Kidney epithelial cell (primary cell): Measurements from ENCODE around the gene GRM8. TPM values are rescaled to one million over a fixed set of nuclear protein-coding genes. Genes with fewer than 3 reads are reported as not detected.

Experiments used
- DNase-seq: peaks from one replicate; pipeline ENCODE4 v3.0.0-alpha.2; 2010; ENCODE audit warnings: low read depth
- H3K27me3 ChIP-seq: 2 replicates; pipeline ENCODE4 v1.6.0; 2011; ENCODE audit warnings: low read length; ENCODE audit not compliant: control insufficient read depth, insufficient read depth
- H3K36me3 ChIP-seq: 2 replicates; pipeline ENCODE4 v1.5.1; 2011; ENCODE audit warnings: low read length; ENCODE audit not compliant: control insufficient read depth, insufficient read depth
- H3K4me3 ChIP-seq: 2 replicates; pipeline ENCODE4 v1.5.1; 2011; ENCODE audit warnings: low read depth, mild to moderate bottlenecking, control low read depth, low read length
- total RNA-seq: library from RNA; depleted of rRNA; stranded (reverse); fragments of >200 nt; gene quantifications from 2 replicates; pipeline ENCODE4 v1.2.3, GENCODE V29; 2015
- TF ChIP-seq, protein P1 (sequence below): IDR thresholded peaks from 2 replicates; pipeline ENCODE4 v1.5.1; 2011; ENCODE audit warnings: mild to moderate bottlenecking, moderate library complexity, low read length, control low read depth, inconsistent platforms; ENCODE audit not compliant: insufficient read depth, poor library complexity, severe bottlenecking

GRM8 gene
- total RNA-seq, 1 donor from 2014 or later, result 0.17 TPM

DNA sequence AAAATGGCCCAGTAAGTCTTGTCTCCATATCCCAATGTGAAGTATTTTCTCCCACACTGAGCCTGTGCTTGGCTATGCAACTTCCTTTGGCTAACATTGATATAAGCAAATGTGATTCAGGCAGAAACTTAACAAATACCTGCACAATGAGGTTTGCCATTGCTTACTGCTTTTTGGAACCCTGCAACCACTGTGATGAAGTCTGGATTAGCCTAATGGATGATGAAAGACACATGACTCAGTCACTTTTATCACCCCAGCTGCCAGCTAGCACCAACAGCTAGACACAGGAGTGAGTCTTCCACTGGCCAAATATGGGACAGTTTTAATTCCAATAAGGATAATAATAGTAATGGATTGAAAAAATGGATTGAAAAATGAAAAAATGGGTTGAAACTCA, 854.5 kb downstream of the GRM8 start:
- H3K27me3 ChIP-seq, result no peaks in the 10 kb centered on the region
- H3K36me3 ChIP-seq, result no peaks in the 10 kb centered on the region
- TF ChIP-seq, protein P1, sequence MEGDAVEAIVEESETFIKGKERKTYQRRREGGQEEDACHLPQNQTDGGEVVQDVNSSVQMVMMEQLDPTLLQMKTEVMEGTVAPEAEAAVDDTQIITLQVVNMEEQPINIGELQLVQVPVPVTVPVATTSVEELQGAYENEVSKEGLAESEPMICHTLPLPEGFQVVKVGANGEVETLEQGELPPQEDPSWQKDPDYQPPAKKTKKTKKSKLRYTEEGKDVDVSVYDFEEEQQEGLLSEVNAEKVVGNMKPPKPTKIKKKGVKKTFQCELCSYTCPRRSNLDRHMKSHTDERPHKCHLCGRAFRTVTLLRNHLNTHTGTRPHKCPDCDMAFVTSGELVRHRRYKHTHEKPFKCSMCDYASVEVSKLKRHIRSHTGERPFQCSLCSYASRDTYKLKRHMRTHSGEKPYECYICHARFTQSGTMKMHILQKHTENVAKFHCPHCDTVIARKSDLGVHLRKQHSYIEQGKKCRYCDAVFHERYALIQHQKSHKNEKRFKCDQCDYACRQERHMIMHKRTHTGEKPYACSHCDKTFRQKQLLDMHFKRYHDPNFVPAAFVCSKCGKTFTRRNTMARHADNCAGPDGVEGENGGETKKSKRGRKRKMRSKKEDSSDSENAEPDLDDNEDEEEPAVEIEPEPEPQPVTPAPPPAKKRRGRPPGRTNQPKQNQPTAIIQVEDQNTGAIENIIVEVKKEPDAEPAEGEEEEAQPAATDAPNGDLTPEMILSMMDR, result no peak
- no peak for DNase-seq
- no peak overlapping the region for H3K4me3 ChIP-seq

DNA sequence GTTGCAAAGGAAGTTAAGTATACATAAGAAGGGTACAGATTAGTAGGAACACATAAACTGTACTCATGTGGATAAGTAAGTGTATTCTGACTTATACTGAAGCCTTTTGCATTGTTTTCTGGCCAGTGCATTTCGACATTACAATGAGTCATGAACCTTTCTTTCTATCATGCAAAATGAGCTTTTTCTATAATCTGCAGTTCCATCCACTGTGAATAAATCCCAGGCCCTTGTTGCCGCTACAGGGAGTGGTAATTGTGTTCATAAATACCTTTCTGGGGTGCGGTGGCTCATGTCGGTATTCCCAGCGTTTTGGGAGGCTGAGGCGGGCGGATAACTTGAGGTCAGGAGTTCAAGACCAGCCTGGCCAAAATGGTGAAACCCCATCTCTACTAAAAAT, 858.3 kb downstream of the GRM8 start:
- no peak for DNase-seq
- no peak overlapping the region for H3K4me3 ChIP-seq
- TF ChIP-seq, protein P1, result no peak
- no peaks in the 10 kb centered on the region for H3K27me3 ChIP-seq
- H3K36me3 ChIP-seq, result no peaks in the 10 kb centered on the region

Other genes with a start within 250 kb of the GRM8 start
- gene ZNF800, start 139.8 kb upstream of the GRM8 start, total RNA-seq, result 18.3 and 24.2 TPM in 2 replicates